GM19438 (cell line): ENCODE measurements around the gene PDE4D.

Source experiments
- ATAC-seq: cut with Tn5 transposase; IDR thresholded peaks from one replicate; pipeline ENCODE4 v1.9.1; 2021; ENCODE audit warnings: low read depth; ENCODE audit not compliant: unreplicated experiment

Gene PDE4D

DNA sequence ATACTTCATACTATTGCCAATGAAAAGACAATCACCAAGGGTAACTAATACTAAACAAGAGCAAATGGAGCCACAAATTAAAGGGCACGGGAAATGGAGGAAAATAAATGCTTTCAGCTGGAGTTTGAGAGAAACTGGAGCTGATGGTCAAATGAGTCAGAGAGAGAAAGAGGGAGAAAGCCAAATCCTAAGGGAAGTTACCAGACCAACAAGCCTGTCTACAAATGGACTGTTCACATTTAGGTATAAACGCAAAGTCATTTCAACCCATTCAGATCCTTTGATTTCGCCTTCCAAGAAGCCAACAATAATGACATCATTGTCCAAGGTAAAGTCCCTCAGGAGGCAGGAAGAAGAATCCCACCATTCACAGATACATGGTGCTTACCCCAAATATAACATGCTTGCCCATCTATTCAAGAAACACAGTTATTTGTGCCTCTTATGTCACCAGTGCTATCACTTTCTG lies 958.9 kb downstream of the PDE4D start:
- no peak for ATAC-seq

DNA sequence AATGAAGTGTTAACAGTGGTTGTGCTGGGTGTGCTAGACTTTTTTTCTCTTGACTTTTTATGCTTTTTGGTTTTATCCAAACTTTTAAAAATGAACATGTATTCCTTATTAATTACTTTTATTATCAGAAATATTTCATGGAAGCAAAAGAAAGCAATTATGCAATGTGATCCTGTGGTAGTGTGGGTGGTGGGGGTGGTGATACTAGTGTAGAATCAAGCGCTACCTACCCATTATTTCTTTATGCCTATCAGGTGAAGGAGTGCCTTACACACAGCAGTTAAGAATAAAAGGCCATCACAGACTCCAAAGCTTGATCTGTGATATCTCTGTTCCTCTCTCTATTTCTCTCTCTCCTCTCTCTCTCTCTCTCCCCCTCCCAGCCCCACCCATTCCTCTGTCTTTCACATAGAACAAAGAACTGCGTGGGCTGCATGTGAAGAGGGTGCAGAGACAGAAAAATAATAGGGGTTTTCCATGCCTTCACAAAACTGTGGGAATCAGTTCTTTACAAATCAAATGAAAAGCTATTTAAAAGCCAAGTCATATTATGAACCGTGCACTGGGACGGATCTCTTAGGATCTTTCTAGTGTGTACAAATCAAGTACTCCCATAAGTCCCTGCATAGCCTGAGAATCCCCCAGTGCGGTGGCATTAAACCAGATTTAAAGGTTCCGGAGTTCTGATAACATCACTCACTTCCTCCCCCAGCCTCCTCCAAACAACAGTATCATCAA lies 959.5 kb downstream of the PDE4D start:
- ATAC-seq: no peak

GRCh38 chr5:58932057-58932612 lies 961.4 kb downstream of the PDE4D start:
- ATAC-seq: no peak

GRCh38 chr5:58930520-58930919 lies 963.0 kb downstream of the PDE4D start:
- ATAC-seq: no peak

DNA sequence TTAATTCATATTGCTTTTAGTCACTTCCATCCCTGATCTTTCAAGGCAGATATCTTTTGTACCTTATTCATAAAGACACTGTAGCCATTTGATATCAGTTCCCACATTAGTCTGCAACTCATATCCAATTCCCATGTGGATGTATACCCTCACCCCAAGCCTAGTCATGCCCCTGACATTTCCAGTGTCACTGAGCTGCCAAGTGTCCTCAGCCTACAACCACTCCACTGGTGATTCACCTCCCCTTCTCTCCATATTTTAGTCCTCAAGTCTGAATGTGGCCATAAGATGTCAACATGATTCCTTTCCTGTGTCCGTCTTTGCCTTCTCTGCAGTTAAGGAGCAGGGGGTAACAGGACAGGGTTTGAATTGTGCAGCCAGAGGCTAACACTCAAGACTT lies 963.8 kb downstream of the PDE4D start:
- no peak for ATAC-seq

- ATAC-seq: no peak
Measured at GRCh38 chr5:58927938-58928337, 965.6 kb downstream of the PDE4D start.

GRCh38 chr5:58927181-58927580 lies 966.3 kb downstream of the PDE4D start:
- ATAC-seq: no peak

DNA sequence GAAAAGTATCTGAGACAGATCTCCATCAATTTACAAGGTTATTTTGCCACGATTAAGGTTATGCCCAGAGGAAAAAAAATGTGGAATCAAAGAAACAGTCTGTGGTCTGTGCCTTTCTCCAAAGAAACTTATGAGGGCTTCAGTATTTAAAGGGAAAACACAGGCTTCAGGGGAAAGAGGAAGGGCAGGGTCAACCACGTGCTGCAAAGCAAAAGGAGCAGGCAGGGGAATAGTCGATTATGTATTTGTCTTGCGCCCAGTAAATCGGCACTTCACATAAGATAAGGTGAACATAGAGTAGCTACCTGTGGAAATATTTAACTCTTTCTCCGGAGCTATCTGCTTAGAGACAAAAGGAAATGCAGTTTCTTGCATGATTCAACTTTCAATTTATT lies 967.0 kb downstream of the PDE4D start:
- no peak for ATAC-seq

GRCh38 chr5:58925627-58926540 lies 967.6 kb downstream of the PDE4D start:
- ATAC-seq: no peak

DNA sequence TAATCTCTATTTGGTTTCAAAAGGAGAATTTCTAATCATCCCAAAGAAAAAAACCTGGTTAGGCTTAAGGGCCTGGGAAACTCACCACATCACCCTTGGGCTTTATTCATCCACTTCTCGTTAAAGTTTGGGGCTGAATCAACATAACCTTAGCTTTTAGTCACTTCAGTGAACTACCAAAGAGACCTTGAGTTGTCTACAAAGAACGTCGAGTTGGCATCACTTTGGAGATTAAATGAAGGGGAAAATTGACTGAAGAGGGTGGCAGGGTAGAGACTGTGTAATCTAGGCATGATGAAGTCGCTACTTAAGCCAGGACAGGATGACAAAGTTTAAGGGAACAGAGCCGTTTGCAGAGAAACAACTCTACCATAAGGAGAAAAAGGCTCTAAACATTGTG lies 969.2 kb downstream of the PDE4D start:
- ATAC-seq: no peak

- ATAC-seq: no peak
Measured at GRCh38 chr5:58923355-58923754, 970.2 kb downstream of the PDE4D start.

- ATAC-seq: no peak
Measured at GRCh38 chr5:58922461-58923171, 970.9 kb downstream of the PDE4D start.

- no peak for ATAC-seq
Measured at GRCh38 chr5:58921159-58921558, 972.4 kb downstream of the PDE4D start.

DNA sequence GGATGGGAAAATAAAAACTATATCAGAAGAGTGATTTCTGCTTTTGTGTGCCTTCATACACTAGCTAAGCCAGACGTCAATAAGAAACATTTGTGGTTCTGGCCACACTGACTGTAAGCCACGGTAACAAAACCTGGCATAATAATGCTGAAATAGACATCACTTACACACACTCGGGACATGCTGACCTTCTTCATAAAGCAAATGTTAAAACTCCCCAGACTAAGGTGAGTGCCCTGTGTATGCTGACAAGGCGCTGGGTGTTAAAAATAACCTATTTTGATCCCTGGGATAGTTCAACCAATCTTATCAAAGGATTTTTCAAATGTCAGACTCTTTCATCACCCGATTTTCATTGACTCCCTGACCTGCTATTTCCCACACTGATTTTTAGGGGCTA lies 973.7 kb downstream of the PDE4D start:
- no peak for ATAC-seq
